ENCODE data around the gene KRTAP5-7.
"Not testable (repeated sequence)": the region's sequence is repeated elsewhere in the genome, so short reads cannot be mapped to it uniquely, and the experiment has no call there.

DNA sequence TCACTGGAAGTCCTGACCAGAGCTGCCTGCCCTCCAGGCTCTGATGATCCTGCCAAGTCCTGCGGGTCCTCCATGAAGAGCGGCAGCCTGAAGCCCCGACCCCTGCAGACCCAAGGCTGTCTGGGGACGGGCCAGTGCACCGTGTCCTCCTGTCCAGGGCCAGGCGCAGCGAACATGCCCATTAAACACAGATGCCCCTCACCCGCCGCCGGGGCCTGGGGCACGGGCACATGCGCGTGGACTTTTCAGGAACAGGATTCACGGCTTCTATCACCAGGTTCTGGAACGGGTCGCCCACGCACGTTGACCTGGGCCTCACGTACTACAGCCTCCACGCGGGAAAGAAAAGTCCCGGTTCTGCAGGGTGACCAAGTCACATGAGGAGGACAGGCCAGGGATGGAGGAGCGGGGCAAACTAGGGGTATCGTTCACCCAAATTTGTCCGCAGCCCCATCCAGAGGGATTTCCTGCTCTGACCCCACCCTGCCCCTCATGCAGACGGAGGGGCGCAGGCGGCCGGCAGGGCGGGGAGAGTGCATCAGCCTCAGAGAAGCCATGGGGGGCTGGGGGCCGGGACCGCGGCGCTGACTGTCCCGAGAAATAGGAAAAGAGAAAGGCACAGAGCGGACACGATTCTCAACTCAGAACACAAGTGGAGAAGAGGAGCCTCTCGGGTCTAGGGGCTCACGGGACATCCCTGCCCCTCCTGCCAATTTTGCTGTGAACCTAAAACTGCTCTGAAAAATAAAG is 44.2 kb downstream of the KRTAP5-7 start:
- TF ChIP-seq, protein P1, sequence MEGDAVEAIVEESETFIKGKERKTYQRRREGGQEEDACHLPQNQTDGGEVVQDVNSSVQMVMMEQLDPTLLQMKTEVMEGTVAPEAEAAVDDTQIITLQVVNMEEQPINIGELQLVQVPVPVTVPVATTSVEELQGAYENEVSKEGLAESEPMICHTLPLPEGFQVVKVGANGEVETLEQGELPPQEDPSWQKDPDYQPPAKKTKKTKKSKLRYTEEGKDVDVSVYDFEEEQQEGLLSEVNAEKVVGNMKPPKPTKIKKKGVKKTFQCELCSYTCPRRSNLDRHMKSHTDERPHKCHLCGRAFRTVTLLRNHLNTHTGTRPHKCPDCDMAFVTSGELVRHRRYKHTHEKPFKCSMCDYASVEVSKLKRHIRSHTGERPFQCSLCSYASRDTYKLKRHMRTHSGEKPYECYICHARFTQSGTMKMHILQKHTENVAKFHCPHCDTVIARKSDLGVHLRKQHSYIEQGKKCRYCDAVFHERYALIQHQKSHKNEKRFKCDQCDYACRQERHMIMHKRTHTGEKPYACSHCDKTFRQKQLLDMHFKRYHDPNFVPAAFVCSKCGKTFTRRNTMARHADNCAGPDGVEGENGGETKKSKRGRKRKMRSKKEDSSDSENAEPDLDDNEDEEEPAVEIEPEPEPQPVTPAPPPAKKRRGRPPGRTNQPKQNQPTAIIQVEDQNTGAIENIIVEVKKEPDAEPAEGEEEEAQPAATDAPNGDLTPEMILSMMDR (IDR thresholded peaks at IDR 0.05): not testable (repeated sequence)
- not testable (repeated sequence) for TF ChIP-seq POLR2A (IDR thresholded peaks at IDR 0.05)

Measured in adrenal gland (tissue), 5 donors.